Measurements from ENCODE around the gene MUC2. TPM values are rescaled to one million over a fixed set of nuclear protein-coding genes. Genes with fewer than 3 reads are reported as not detected.

MUC2 gene
- total and polyA plus RNA-seq, 9 of the 15 experiments (the other 6 are each of a cell fraction or from before 2014, with no cell fraction given), result under 0.01 to 0.18 TPM; not detected in 7

GRCh38 chr11:1041936-1042608 lies 32.6 kb upstream of the MUC2 start:
- H3K36me3 ChIP-seq (ENCODE audit: control insufficient read depth, insufficient read depth, low read length), result no peaks in the 10 kb centered on the region
- no peak overlapping the region for H3K4me3 ChIP-seq
- no TSS peak for BruUV-seq (replicated peaks)
- ChIA-PET POLR2A (interaction anchor here (0.9 kb wide), 1 partner anchor 23 kb away, joined by 3 read pairs; no protein-coding TSS in a partner anchor), CTCF (ENCODE audit: low intra/inter-chr PET ratio) (no interaction called here)
- no peak for FAIRE-seq
- H3K9me1 ChIP-seq (ENCODE audit: control insufficient read depth, insufficient read depth, low read length), result no peaks in the 10 kb centered on the region
- no peak overlapping the region for H3K4me2 ChIP-seq (ENCODE audit: insufficient read depth, low read length)
- peaks cover 15% of the 10 kb centered on the region; the same call in 1 of the 2 replicates for H4K20me1 ChIP-seq (replicated peaks; ENCODE audit: control insufficient read depth, insufficient read depth, low read length)
- peaks cover 0 to 44% of the 10 kb centered on the region in 2 experiments; a peak in 2 of 5 replicates for H3K4me1 ChIP-seq (replicated peaks in 1 of 2; ENCODE audit: control insufficient read depth in 2 of 2, insufficient read depth in 2 of 2, low read length in 2 of 2)
- H3K9ac ChIP-seq (ENCODE audit: insufficient read depth in 1 of 2, low read depth in 2 of 2, low read length in 2 of 2), result peak overlapping the region in 1 of 2 experiments; percentile 78; a peak in 2 of 4 replicates
- no peaks in the 10 kb centered on the region for H3K9me3 ChIP-seq (replicated peaks; ENCODE audit: control insufficient read depth, insufficient read depth, low read depth, low read length)
- H3K27ac ChIP-seq (ENCODE audit: extremely low read depth, low read depth, low read length), result no peak overlapping the region
- intact Hi-C loops (cut with micrococcal nuclease), result no loop called here
- in situ Hi-C loops (cut with MboI), result no loop called here
- 1% methylated on average over 13 of the region's 18 CpGs for WGBS (ENCODE audit: insufficient coverage, low coverage, missing lambda C conversion rate)
- H3K27me3 ChIP-seq (ENCODE audit: control insufficient read depth in 2 of 2, insufficient read depth in 2 of 2, low read length in 2 of 2), result peaks cover 11 to 44% of the 10 kb centered on the region in 2 experiments
- H3K79me2 ChIP-seq (ENCODE audit: control insufficient read depth, insufficient read depth, low read length), result no peaks in the 10 kb centered on the region
- no peak overlapping the region for H2AFZ ChIP-seq (ENCODE audit: low read depth, low read length)
- peak; percentile 58 to 66 (median 62) for DNase-seq (ENCODE audit: extremely low read depth in 1 of 4, low spot score in 3 of 4)
- ATAC-seq, result peak; percentile 82
- TF ChIP-seq MTF1 (CRISPR knock-in tag; IDR thresholded peaks at IDR 0.05; ENCODE audit: borderline replicate concordance) (no peak), ZNF165 (CRISPR knock-in tag; IDR thresholded peaks at IDR 0.05; ENCODE audit: borderline replicate concordance) (no peak), CXXC5 (CRISPR knock-in tag; IDR thresholded peaks at IDR 0.05) (peak; percentile 66), CBFA2T2 (conservative IDR thresholded peaks at IDR 0.05) (peak; percentile 21; the same call in 1 of the 2 replicates), KLF16 (IDR thresholded peaks at IDR 0.05) (peak; percentile 45; the same call in 1 of the 2 replicates), DPF2 (IDR thresholded peaks at IDR 0.05) (peak; percentile 45; the same call in 1 of the 2 replicates), TFAP4 (CRISPR knock-in tag; IDR thresholded peaks at IDR 0.05; ENCODE audit: borderline replicate concordance) (no peak), HDAC1 (IDR thresholded peaks at IDR 0.05) (no peak), NCOR1 (IDR thresholded peaks at IDR 0.05) (0 out of 2 replicates have a peak, but pooled peaks have one; percentile 20), SMAD4 (CRISPR knock-in tag; conservative IDR thresholded peaks at IDR 0.05) (peak; percentile 69), MYBL2 (IDR thresholded peaks at IDR 0.05; ENCODE audit: low read depth) (no peak), MYBL2 (CRISPR knock-in tag; IDR thresholded peaks at IDR 0.05; ENCODE audit: borderline replicate concordance) (no peak), ZBTB26 (CRISPR knock-in tag; IDR thresholded peaks at IDR 0.05) (no peak)
- TF ChIP-seq, protein P1, sequence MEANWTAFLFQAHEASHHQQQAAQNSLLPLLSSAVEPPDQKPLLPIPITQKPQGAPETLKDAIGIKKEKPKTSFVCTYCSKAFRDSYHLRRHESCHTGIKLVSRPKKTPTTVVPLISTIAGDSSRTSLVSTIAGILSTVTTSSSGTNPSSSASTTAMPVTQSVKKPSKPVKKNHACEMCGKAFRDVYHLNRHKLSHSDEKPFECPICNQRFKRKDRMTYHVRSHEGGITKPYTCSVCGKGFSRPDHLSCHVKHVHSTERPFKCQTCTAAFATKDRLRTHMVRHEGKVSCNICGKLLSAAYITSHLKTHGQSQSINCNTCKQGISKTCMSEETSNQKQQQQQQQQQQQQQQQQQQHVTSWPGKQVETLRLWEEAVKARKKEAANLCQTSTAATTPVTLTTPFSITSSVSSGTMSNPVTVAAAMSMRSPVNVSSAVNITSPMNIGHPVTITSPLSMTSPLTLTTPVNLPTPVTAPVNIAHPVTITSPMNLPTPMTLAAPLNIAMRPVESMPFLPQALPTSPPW (CRISPR knock-in tag; IDR thresholded peaks at IDR 0.05), result peak; percentile 61
- TF ChIP-seq, protein P2, sequence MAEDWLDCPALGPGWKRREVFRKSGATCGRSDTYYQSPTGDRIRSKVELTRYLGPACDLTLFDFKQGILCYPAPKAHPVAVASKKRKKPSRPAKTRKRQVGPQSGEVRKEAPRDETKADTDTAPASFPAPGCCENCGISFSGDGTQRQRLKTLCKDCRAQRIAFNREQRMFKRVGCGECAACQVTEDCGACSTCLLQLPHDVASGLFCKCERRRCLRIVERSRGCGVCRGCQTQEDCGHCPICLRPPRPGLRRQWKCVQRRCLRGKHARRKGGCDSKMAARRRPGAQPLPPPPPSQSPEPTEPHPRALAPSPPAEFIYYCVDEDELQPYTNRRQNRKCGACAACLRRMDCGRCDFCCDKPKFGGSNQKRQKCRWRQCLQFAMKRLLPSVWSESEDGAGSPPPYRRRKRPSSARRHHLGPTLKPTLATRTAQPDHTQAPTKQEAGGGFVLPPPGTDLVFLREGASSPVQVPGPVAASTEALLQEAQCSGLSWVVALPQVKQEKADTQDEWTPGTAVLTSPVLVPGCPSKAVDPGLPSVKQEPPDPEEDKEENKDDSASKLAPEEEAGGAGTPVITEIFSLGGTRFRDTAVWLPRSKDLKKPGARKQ (CRISPR knock-in tag; IDR thresholded peaks at IDR 0.05), result no peak
